Trophoblast cell (in vitro differentiated cells and primary cell): ENCODE results near the gene LMAN2L.

Experiments
- DNase-seq, 2 donors: peaks; one replicate each; pipeline ENCODE4 v3.0.0-alpha.2; 2016
- H2AFZ ChIP-seq: 2 replicates; pipeline ENCODE4 v1.6.1; 2013; ENCODE audit warnings: low read length, moderate library complexity, mild to moderate bottlenecking; ENCODE audit not compliant: insufficient read depth, poor library complexity
- H2AK5ac ChIP-seq: 2 replicates; pipeline ENCODE4 v1.6.1; 2013; ENCODE audit warnings: mild to moderate bottlenecking, low read length
- H2BK120ac ChIP-seq: 2 replicates; pipeline ENCODE4 v1.6.1; 2013; ENCODE audit warnings: low read length, mild to moderate bottlenecking, moderate library complexity; ENCODE audit not compliant: insufficient read depth, poor library complexity
- H2BK12ac ChIP-seq: 2 replicates; pipeline ENCODE4 v1.6.1; 2013; ENCODE audit warnings: mild to moderate bottlenecking, low read length, moderate library complexity
- H2BK5ac ChIP-seq: 2 replicates; pipeline ENCODE4 v1.6.1; 2013; ENCODE audit warnings: low read length, low read depth, moderate library complexity, mild to moderate bottlenecking; ENCODE audit not compliant: poor library complexity
- H3K14ac ChIP-seq: 2 replicates; pipeline ENCODE4 v1.6.1; 2013; ENCODE audit warnings: mild to moderate bottlenecking, low read length
- H3K18ac ChIP-seq: 2 replicates; pipeline ENCODE4 v1.6.1; 2013; ENCODE audit warnings: mild to moderate bottlenecking, low read length
- H3K23ac ChIP-seq: 2 replicates; pipeline ENCODE4 v1.6.1; 2013; ENCODE audit warnings: low read length
- H3K27ac ChIP-seq: 2 replicates; pipeline ENCODE4 v1.5.1; 2013; ENCODE audit warnings: low read depth, mild to moderate bottlenecking, inconsistent platforms, low read length, moderate library complexity
- H3K27me3 ChIP-seq: 2 replicates; pipeline ENCODE4 v1.6.1; 2013; ENCODE audit warnings: inconsistent platforms, mild to moderate bottlenecking, low read length, moderate library complexity; ENCODE audit not compliant: insufficient read depth
- H3K36me3 ChIP-seq, 2 experiments: 1 replicate in 1 of 2; 2 replicates in 1 of 2; pipeline ENCODE4 v1.6.1; 2013; ENCODE audit warnings: low read length in 2 of 2, mild to moderate bottlenecking in 2 of 2, moderate library complexity in 1 of 2; ENCODE audit not compliant: insufficient read depth in 2 of 2, control insufficient read depth in 1 of 2
- H3K4ac ChIP-seq: 2 replicates; pipeline ENCODE4 v1.6.1; 2013; ENCODE audit warnings: low read depth, mild to moderate bottlenecking, low read length, moderate library complexity
- H3K4me1 ChIP-seq, 2 experiments: 1 replicate in 1 of 2; 2 replicates in 1 of 2; pipeline ENCODE4 v1.6.1; 2013; ENCODE audit warnings: low read length in 2 of 2, mild to moderate bottlenecking in 2 of 2, moderate library complexity in 1 of 2; ENCODE audit not compliant: insufficient read depth in 2 of 2, control insufficient read depth in 1 of 2
- H3K4me2 ChIP-seq: 2 replicates; pipeline ENCODE4 v1.6.1; 2013; ENCODE audit warnings: inconsistent platforms, mild to moderate bottlenecking, low read length, moderate library complexity
- H3K4me3 ChIP-seq: 2 replicates; pipeline ENCODE4 v1.5.1; 2013; ENCODE audit warnings: mild to moderate bottlenecking, low read depth, low read length, inconsistent platforms
- H3K79me1 ChIP-seq: one replicate; pipeline ENCODE4 v1.6.1; 2013; ENCODE audit warnings: low read length
- H3K79me2 ChIP-seq: 2 replicates; pipeline ENCODE4 v1.6.1; 2013; ENCODE audit warnings: low read length, mild to moderate bottlenecking; ENCODE audit not compliant: control insufficient read depth, insufficient read depth, poor library complexity
- H3K9ac ChIP-seq: 2 replicates; pipeline ENCODE4 v1.6.1; 2013; ENCODE audit warnings: mild to moderate bottlenecking, low read length
- H3K9me3 ChIP-seq: 2 replicates; pipeline ENCODE4 v1.6.1; 2013; ENCODE audit warnings: low read depth, mild to moderate bottlenecking, control low read depth, inconsistent platforms, low read length; ENCODE audit not compliant: insufficient read depth
- H4K12ac ChIP-seq: 2 replicates; pipeline ENCODE4 v1.6.1; 2013; ENCODE audit warnings: low read depth, mild to moderate bottlenecking, low read length, moderate library complexity
- H4K8ac ChIP-seq: 2 replicates; pipeline ENCODE4 v1.6.1; 2013; ENCODE audit warnings: low read depth, mild to moderate bottlenecking, low read length, moderate library complexity
- H4K91ac ChIP-seq: one replicate; pipeline ENCODE4 v1.6.1; 2013; ENCODE audit warnings: low read depth, mild to moderate bottlenecking, low read length, moderate library complexity
- WGBS: extraction: QIAGEN DNeasy Blood & Tissue Kit; methylation state at CpG from one replicate; pipeline ENCODE4 v1.1.7; 2013; ENCODE audit warnings: missing lambda C conversion rate; ENCODE audit not compliant: insufficient read length, insufficient coverage; ENCODE audit errors: extremely low coverage; 5-methylcytosine and 5-hydroxymethylcytosine counted together

LMAN2L gene

GRCh38 chr2:96751800-96752199 is 11.9 kb upstream of the LMAN2L start:
- Histone ChIP-seq H2BK12ac (no peak overlapping the region), H3K27ac (no peak overlapping the region), H3K4me2 (no peak overlapping the region), H3K9ac (no peak overlapping the region), H3K36me3 (no peaks in the 10 kb centered on the region), H2BK120ac (no peak overlapping the region), H3K18ac (no peak overlapping the region), H3K79me2 (no peaks in the 10 kb centered on the region), H3K79me1 (peaks cover 2% of the 10 kb centered on the region), H3K27me3 (no peaks in the 10 kb centered on the region), H4K8ac (no peak overlapping the region), H2AFZ (no peak overlapping the region), H3K4me1 (no peaks in the 10 kb centered on the region), H2BK5ac (no peak overlapping the region), H3K9me3 (no peaks in the 10 kb centered on the region), H3K14ac (no peak overlapping the region), H3K4me3 (no peak overlapping the region), H3K23ac (no peak overlapping the region), H4K91ac (no peak overlapping the region), H3K4ac (no peak overlapping the region), H4K12ac (no peak overlapping the region), H2AK5ac (no peak overlapping the region)
- no CpG with 5 or more reads among the region's 9 CpGs for WGBS
- peak; percentile 71 to 86 for DNase-seq

GRCh38 chr2:96747061-96747617 is 7.3 kb upstream of the LMAN2L start:
- Histone ChIP-seq H2BK12ac (no peak overlapping the region), H3K27ac (no peak overlapping the region), H3K14ac (no peak overlapping the region), H4K8ac (no peak overlapping the region), H3K4me3 (no peak overlapping the region), H3K9me3 (peaks cover 1% of the 10 kb centered on the region), H4K12ac (no peak overlapping the region), H3K9ac (no peak overlapping the region), H3K23ac (no peak overlapping the region), H2BK5ac (no peak overlapping the region), H3K18ac (no peak overlapping the region), H3K4me1 (no peaks in the 10 kb centered on the region), H4K91ac (no peak overlapping the region), H2AFZ (no peak overlapping the region), H2BK120ac (no peak overlapping the region), H3K36me3 (no peaks in the 10 kb centered on the region), H3K79me2 (no peaks in the 10 kb centered on the region), H3K4me2 (no peak overlapping the region), H3K27me3 (no peaks in the 10 kb centered on the region), H2AK5ac (no peak overlapping the region), H3K4ac (no peak overlapping the region), H3K79me1 (peaks cover 2% of the 10 kb centered on the region)
- DNase-seq, result peak in 1 of 2 donors; percentile 75
- 100% methylated on average over 1 of the region's 6 CpGs for WGBS

GRCh38 chr2:96739076-96739632 is 710 bp downstream of the LMAN2L start:
- no peak overlapping the region for H3K27ac ChIP-seq
- H3K36me3 ChIP-seq, result peaks cover 2 to 9% of the 10 kb centered on the region in 2 experiments
- peak overlapping the region; percentile 79 for H4K8ac ChIP-seq
- no peak overlapping the region for H2BK120ac ChIP-seq
- peak overlapping the region; percentile 19 for H2AFZ ChIP-seq
- peak overlapping the region; percentile 24 for H3K18ac ChIP-seq
- WGBS, result no CpG with 5 or more reads among the region's 4 CpGs
- peak overlapping the region; percentile 36 for H2AK5ac ChIP-seq
- H3K4me3 ChIP-seq, result peak overlapping the region; percentile 100
- H2BK12ac ChIP-seq, result no peak overlapping the region
- H3K79me2 ChIP-seq, result peaks cover 3% of the 10 kb centered on the region
- H3K23ac ChIP-seq, result peak overlapping the region; percentile 56
- H3K4ac ChIP-seq, result peak overlapping the region; percentile 42
- peak overlapping the region; percentile 83 for H4K12ac ChIP-seq
- H3K14ac ChIP-seq, result peak overlapping the region; percentile 36
- no peaks in the 10 kb centered on the region for H3K9me3 ChIP-seq
- H3K9ac ChIP-seq, result peak overlapping the region; percentile 85
- DNase-seq, result peak in 1 of 2 donors; percentile 56
- peak overlapping the region; percentile 92 for H3K4me2 ChIP-seq
- H4K91ac ChIP-seq, result peak overlapping the region; percentile 47
- peaks cover 4 to 6% of the 10 kb centered on the region in 2 experiments for H3K4me1 ChIP-seq
- H3K27me3 ChIP-seq, result no peaks in the 10 kb centered on the region
- H2BK5ac ChIP-seq, result peak overlapping the region; percentile 25
- H3K79me1 ChIP-seq, result peaks cover 4% of the 10 kb centered on the region

- Histone ChIP-seq H3K18ac (no peak overlapping the region), H3K9ac (no peak overlapping the region), H3K4me3 (no peak overlapping the region), H4K8ac (no peak overlapping the region), H3K4me2 (no peak overlapping the region), H3K27ac (no peak overlapping the region), H3K79me1 (peaks cover 4% of the 10 kb centered on the region), H3K9me3 (no peaks in the 10 kb centered on the region), H4K91ac (no peak overlapping the region), H3K79me2 (peaks cover 3% of the 10 kb centered on the region), H2BK12ac (no peak overlapping the region), H4K12ac (no peak overlapping the region), H2BK5ac (no peak overlapping the region), H3K23ac (no peak overlapping the region), H2BK120ac (no peak overlapping the region), H3K14ac (no peak overlapping the region), H2AK5ac (no peak overlapping the region), H3K4ac (no peak overlapping the region), H3K27me3 (no peaks in the 10 kb centered on the region), H3K36me3 (peaks cover 4 to 21% of the 10 kb centered on the region in 2 experiments), H3K4me1 (peaks cover 4 to 6% of the 10 kb centered on the region in 2 experiments), H2AFZ (no peak overlapping the region)
- DNase-seq, result no peak
- WGBS, result no CpG with 5 or more reads among the region's 2 CpGs
Measured at GRCh38 chr2:96737831-96738230, 2.0 kb downstream of the LMAN2L start.
